NCI-H510A (cell line): ENCODE measurements around the gene TMEM63B.
"Not testable (repeated sequence)": the region's sequence is repeated elsewhere in the genome, so short reads cannot be mapped to it uniquely, and the experiment has no call there.

Source experiments
- DNase-seq: peaks from one replicate; lab custom pipeline; 2025; lab: John Stamatoyannopoulos, UW

Gene TMEM63B

DNA sequence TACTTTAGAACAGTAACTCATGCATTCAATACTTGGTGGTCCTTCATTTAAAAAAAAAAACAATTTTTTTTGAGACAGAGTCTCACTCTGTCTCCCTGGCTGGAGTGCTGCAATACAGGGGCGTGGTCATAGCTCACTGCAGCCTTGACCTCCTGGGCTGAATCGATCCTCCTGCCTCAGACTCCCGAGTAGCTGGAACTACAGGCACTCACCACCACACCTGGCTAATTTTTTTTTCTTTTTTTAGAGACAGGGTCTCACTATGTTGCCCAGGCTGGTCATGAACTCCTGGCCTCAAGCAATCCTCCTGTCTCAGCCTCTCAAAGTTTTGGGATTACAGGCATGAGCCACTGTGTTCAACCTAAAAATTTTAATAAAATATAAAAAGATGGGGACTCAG lies 17.2 kb downstream of the TMEM63B start:
- DNase-seq: not testable (repeated sequence)

DNA sequence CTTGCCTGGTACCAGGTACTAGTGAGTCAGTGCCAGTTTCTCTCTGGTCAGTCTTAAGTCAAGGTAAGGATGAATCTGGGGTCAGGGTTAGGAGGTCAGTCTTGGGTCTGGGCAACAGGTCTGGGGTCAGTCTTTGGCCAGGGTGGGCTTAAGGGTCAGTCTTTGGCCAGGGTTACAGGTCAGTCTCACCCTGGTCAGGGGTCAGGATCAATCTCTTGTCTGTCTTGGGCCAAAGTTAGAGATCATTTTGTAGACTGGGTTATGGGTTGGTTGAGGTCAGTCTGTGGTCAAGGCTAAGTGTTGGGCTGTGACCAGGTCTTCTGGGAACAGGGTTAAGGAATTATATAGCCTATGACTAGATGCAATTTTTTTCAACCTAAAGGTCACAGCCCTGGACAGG lies 18.5 kb downstream of the TMEM63B start:
- no peak for DNase-seq

DNA sequence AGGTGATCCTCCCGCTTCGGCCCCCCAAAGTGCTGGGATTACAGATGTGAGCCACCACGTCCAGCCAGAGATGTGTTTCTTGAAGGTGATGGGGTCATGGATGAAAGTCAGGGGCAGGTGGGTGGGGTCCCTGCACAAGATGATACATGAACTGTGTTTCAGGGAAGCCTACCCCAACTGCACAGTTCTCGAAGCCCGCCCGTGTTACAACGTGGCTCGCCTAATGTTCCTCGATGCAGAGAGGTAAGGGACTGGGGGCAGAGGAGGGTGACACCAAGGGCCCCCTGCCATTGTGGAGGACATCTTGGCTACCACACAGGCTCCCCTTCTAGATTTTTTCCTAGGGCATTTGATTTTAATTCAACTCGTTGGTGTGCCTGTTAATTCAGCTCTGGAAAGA lies 19.3 kb downstream of the TMEM63B start:
- no peak for DNase-seq

DNA sequence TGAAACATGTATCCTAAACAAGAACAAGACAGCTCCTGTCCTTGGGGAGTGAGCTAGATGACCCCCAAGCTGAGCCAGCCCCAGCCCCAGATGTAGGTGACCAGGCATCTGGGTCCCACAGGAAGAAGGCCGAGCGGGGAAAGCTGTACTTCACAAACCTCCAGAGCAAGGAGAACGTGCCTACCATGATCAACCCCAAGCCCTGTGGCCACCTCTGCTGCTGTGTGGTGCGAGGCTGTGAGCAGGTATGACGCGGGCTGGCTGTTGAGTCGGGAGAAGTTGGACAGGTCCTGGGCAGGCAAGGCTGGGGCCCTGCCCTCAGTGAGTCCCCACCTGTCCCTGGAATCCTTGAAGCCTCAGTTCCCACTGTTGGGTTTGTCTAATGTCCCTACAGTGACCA lies 19.9 kb downstream of the TMEM63B start:
- no peak for DNase-seq

DNA sequence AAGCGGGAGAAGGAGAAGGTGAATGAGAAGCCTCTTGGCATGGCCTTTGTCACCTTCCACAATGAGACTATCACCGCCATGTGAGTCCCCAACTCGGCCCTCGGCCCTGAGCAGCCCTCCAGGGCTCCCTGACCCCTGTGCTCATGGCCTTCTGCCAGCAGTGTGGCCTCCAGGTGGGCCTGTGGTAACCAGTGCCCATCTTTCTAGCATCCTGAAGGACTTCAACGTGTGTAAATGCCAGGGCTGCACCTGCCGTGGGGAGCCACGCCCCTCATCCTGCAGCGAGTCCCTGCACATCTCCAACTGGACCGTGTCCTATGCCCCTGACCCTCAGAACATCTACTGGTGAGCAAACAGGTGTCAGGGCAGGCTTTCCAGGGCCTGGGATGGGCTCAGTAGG lies 21.0 kb downstream of the TMEM63B start:
- DNase-seq: no peak

DNA sequence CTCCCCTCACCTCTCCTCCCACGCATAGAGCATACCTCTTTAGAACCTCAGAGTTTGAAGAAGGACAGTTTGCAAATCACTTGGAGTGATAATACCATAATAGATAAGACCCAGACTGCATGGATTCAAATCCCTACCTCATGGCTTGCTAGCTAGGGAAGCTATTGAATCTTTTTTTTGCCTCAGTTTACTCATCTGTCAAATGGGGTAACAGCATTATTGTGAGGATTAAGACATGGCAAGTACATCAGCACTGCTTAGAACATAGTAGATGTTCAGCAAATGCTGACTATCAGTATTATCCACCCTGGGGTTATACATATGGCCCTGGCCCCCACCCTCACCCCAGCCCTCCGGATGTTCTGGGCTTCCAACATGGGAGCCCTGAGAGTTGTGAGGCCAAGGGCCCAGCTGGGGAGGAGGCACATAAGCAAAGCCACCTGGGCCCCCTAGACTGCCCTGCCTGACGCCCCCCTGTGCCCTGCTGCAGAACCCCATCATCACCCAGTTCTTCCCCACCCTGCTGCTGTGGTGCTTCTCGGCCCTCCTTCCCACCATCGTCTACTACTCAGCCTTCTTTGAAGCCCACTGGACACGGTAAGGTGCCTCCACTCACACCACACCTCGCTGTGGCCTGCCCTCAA lies 22.1 kb downstream of the TMEM63B start:
- DNase-seq: no peak

DNA sequence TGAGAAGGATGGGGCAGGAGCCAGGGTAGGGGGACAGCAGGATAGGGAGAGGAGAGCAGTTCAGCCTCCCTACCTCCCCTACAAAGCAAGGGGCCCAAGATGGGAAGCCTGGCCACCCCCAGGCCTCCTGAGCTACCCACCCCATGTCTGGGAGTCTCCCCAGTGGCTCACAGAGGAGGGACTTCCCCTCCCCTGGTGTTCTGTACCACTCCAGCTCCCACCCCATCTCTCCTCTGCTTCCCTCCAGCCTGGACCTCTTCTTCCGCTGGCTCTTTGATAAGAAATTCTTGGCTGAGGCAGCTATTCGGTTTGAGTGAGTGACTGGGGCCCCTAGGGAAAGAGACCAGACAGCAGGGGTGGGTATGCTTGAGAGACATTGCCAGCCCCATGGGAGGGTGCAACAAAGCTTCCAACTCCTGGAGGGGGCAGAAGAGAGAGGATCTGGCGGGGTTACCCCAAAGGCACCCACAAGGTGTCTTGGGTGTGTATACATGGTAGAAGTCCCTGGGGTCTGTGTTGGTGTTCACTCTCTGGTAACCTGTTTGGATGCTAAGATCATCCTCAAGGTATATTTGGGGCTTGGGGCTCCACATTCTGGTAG lies 23.1 kb downstream of the TMEM63B start:
- no peak for DNase-seq

DNA sequence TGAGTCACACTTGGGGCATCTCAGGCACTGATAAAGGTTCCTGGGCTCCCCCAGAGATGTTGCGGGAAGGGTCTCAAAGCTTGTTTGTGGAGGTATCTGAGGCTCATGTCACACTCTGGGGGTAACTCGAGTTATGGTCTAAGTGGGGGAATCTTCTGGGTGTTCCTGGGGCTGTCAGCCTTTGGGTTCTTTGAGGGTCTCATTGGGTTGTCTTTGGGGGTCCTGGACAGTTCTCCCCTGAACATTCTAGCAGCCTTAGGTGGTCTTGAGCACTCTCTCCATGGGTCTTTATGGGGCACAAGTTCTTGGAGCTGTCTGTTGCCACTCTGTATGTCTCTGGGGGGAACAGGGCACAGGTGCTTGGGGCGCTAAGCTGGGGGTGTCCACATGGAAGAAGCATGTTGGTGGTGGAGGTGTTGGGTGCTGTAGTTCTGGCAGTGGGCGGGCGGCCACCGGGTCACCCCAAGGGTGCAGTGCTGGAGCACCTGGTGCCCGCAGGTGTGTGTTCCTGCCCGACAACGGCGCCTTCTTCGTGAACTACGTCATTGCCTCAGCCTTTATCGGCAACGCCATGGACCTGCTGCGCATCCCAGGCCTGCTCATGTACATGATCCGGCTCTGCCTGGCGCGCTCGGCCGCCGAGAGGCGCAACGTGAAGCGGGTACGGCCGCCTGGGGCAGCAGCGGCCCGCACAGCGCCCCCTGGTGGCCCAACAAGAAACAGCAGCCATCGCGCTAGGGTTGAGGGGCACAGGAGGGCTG lies 24.2 kb downstream of the TMEM63B start:
- DNase-seq: peak; percentile 72

DNA sequence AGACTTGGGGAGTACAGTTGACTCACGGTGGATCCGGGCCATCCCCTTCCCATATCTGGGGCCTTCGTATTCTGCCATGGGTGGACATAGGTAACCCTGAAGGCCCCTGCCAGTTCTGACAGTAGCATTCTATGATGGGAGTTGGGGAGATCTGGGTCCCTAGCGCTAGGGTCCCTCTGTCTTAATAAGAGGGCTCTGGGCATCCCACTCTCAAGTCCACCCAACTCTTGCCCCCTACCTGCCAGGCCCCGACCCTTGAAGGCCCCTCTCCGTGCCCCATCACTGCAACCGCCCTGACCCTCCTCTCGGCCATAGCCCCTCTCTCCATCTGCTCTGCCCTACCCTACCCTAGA lies 24.7 kb downstream of the TMEM63B start:
- no peak for DNase-seq

DNA sequence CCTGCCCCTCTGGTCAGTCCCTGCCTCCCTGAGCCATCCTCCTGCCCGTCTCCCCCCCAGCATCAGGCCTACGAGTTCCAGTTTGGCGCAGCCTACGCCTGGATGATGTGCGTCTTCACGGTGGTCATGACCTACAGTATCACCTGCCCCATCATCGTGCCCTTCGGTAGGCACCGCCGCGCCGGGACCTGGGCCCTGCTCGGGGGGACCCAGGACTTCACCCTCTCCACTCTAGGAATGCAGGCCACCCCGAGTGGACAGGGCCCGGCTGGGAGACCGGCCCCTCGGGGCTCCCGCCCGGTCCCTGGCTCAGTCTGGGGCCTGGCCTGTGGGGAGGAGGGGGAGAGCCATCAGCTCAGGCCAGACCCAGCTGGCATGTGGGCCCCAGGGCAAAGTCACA lies 25.2 kb downstream of the TMEM63B start:
- DNase-seq: no peak

DNA sequence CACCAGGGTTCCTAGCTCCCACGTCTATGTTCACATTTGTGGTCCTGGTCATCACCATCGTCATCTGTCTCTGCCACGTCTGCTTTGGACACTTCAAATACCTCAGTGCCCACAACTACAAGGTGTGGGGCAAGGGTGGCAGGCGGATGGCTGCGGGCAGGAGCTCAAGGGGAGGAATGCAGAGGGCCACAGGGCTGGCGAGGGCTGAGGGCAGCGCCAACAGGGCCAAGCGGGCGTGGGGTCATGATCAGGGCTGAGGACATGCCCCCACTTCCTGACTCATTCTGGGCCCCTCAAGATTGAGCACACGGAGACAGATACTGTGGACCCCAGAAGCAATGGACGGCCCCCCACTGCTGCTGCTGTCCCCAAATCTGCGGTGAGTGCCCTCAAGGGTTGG lies 26.7 kb downstream of the TMEM63B start:
- DNase-seq: no peak

DNA sequence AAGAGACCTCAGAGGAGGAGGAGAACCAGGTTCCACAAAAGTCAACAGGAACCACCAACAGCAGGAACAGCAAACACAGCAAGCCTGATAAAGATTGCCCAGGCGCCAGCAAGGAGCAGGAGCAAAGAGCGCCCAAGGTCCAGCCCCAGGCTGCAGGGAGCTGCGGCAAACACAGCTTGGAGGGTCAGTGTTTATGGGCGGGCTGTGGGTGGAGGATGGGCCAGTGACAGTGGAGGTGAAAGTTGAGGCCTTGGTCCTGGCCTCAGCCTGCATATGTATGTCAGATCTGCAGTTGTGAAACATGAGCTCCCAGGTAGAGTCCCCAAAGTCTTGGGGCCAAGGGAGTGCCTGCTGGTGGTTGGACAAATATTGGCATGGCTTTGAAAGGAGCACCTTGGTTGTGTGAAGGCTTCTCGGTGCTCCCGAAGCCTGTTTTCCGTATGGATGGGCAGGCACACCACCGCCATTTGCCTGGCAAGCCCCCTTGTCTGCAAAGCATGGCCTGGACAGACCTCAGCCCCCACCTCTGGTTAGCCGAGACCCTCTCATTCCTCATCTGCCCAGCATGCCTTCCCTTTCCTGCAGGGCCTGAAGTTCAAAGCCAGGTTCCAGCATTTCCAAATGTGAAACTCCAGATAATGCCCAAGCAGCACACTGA lies 29.3 kb downstream of the TMEM63B start:
- no peak for DNase-seq

DNA sequence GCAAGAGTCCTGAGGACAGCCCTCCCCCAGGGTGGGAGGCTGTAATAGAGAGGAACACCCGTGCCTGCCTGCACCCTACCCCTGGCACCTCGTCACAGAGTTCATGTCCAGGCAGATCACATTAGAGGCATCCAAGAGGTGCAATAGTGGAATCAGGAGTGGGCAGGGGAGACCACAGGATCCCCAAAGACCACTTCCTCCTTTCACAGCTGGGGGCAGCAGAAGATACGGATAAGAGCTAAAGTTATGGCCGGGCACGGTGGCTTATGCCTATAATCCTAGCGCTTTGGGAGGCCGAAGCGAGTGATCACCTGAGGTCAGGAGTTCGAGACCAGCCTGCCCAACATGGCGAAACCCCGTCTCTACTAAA lies 29.8 kb downstream of the TMEM63B start:
- DNase-seq: no peak

DNA sequence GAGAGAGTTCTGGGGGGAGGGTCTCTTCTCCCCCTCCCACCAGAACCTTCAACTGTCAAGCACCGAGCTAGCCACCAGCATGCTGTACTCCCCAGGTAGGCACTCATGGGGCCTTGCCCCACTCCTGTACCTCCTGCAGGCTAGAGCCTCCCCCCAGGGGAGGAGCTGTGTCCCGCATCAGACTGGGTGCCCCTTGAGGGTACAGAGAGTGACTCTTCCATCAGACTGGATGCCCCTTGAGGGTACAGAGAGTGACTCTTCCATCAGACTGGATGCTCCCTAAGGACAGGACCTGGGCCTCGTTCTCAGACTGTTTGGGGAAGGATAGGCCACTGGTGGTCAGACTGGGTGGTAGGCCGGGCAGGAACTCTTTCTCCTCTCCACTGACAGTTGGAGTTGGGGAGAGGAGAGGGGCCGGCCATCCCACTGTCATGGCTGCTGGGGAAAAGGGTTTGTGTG lies 31.4 kb downstream of the TMEM63B start, which contains the start of gene CAPN11:
Gene CAPN11, plus strand, starts transcription at position 51 of the 459 bp plus-strand sequence. Its CDS starts 29 bp downstream, at position 80.
- DNase-seq: no peak

DNA sequence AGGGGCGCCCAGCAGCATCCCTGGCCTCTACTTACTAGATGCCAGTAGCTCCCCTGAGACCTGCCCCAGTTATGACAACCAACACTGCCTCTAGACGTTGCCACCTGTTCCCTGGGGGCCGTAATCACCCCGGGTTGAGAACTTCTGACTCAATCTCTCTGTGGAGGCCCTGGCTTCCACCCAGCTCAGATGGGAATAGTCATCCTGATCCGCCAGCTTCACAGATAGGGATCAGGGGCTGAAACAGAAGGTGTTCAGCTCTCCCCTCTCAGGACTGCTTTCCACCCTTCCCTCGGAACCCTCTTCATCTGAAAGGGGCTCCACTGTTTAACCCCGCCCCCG lies 34.6 kb downstream of the TMEM63B start:
- no peak for DNase-seq

DNA sequence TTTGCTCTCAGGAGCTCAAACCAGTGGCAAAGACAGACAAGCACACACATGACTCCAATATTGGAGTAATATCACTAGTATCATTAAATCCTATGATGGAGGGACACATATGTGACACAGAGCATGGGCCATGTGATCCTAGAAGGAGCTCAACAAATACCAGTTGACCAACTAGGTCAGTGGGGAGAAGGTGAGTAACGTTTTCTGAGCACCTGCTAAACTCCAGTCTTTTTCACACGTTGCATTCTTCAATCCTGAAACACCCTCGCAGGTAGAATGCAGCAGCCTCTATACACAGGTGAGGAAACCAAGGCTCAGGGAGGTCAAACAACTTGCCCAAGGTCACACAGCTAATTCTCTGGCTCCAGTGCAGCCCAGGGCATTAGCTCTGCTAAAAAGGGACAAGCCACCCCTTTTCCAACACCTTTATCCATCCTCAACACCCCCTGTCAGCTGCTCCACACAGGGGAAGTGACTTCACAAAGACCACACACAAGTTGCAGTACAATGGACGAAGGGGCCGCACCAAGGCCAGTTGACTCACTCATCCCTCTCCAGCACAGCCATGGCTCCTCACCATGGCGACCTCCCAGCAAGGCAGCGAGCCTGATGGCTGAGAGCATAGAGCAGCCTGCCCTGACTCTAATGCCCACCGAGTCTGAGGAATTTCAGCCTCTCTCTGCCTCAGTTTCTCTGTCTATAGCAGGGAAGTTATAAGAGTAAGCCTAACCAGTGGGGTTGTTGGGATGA lies 35.7 kb downstream of the TMEM63B start:
- DNase-seq: no peak

DNA sequence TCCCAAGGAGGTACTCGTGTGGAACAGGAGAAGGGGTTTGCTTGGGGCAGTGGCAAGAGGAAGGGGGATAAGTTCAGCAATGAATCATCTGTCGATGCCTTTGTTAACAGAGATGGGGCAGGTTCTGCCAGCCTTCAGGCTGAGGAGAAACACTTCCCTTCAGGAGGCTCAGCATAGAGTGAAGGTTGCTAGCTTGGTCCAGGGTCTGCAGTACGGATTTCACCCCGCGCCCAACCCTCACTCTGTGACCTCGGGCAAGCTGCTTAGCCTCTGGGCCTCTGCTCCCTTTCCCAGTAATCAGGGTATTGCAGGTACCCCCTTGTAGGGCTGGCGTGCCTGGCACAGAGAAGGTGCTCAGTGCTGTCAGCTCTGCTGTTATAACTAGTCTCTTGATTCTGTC lies 38.8 kb downstream of the TMEM63B start:
- DNase-seq: no peak

DNA sequence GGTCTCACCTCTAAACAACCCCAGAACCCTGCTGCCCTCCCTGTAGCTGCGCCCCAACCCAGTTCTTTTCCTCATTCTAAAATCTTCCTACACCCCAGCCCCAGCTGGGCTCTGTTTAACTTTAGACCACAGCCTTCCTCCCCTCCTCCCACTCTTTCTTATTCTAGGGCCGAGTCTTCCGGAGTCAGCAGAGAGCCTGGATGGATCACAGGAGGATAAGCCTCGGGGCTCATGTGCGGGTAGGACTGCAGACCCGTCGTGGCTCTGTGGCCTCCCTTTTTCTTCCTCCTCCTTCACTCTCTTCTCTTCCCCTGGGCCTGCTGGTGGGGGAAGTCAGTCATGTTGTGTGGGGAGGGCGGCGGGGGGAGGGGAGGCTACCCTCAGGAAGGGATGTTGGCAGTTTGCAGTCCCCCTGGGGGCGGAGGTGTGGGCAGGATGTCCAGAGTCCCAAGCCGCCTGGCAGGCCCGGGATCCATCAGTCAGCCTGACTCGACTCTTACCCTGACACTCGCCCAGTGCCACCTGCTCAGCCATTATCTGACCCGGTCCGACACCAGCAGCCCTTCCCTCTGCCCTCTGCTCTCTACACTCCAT lies 39.3 kb downstream of the TMEM63B start:
- DNase-seq: no peak

DNA sequence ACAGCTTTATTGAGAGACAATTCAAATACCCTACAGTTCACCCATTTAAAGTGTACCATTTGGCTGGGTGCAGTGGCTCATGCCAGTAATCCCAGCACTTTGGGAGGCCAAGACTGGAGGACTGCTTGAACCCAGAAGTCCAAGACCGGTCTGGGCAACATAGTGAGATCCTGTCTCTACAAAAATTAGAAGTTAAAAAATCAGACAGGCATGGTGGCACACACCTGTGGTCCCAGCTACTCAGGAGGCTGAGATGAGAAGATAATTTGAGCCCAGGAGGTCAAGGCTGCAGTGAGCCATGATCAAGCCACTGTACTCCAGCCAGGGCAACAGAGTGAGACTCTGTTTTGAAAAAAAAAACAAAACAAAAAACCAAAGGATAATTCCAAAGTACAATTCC lies 40.2 kb downstream of the TMEM63B start:
- no peak for DNase-seq

DNA sequence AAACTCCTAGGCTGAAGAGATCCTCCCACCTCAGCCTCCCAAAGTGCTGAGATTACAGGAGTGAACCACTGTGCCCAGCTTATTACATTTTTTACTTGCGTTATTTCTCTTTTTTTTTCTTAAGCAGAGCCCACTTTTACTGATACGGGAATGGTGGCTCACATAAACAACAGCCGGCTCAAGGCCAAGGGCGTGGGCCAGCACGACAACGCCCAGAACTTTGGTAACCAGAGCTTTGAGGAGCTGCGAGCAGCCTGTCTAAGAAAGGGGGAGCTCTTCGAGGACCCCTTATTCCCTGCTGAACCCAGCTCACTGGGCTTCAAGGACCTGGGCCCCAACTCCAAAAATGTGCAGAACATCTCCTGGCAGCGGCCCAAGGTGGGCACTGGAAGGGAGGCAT lies 41.8 kb downstream of the TMEM63B start:
- no peak for DNase-seq

DNA sequence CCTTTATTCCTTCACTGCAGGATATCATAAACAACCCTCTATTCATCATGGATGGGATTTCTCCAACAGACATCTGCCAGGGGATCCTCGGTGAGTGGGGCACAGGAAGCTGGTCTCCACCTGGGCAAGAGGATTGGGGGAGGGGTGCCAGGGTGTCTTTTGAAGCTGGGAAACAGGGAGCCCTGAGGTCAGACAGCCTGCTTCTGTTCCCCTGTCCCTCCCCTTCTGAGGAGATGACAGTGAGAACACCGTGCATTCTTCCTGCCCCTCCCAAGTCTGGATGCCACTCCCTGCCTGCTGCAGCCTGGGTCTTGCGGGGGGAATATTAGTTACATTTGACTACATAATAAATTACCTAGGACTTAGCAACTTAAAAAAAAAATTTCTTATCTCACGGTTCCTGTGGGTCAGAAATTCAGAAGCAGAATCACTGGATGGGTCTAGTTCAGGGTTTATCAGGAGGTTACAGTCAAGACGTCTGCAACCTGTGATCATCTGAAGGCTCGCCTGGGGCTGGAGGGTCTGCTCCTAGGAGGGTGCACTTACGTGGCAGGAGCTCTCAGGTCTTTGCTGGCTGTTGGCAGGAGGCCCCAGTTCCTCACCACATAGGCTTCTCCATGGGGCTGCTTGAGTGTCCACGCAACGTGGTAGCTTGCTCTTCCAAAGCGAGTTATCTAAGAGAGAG lies 42.7 kb downstream of the TMEM63B start:
- no peak for DNase-seq
